GM13976 (cell line): Measurements from ENCODE around the gene GINS3.
A peak's percentile ranks its signal among the peaks of the same experiment; 100 is the strongest.

Experiments
- DNase-seq: peaks from one replicate; pipeline ENCODE4 v3.0.0; 2012; ENCODE audit warnings: low spot score
- CTCF ChIP-seq: IDR thresholded peaks from 2 replicates; pipeline ENCODE4 v1.5.1; 2012; ENCODE audit warnings: borderline replicate concordance, mild to moderate bottlenecking; ENCODE audit not compliant: insufficient read depth; ENCODE audit errors: extremely low read depth, missing control alignments, control extremely low read depth
- in situ Hi-C: fragments of 300-500 bp; cut with MboI; formaldehyde crosslinking; loops from one replicate; pipeline ENCODE4 v1.12.0; 2022; ENCODE audit warnings: low sequenced_read_pairs, mixed read lengths, inconsistent platforms; ENCODE audit not compliant: unreplicated experiment

The GINS3 gene

GRCh38 chr16:58421529-58421928 is 29.3 kb downstream of the GINS3 start:
- TF ChIP-seq CTCF, result no peak
- no peak for DNase-seq
- in situ Hi-C loops, result no loop called here

GRCh38 chr16:58422809-58423208 is 30.5 kb downstream of the GINS3 start:
- TF ChIP-seq CTCF, result no peak
- in situ Hi-C loops, result no loop called here
- no peak for DNase-seq

GRCh38 chr16:58425245-58425644 is 33.0 kb downstream of the GINS3 start:
- in situ Hi-C loops, result no loop called here
- no peak for DNase-seq
- no peak for TF ChIP-seq CTCF

- in situ Hi-C loops, result no loop called here
- peak; percentile 38 for DNase-seq
- no peak for TF ChIP-seq CTCF
Observed at GRCh38 chr16:58425756-58426494, 33.7 kb downstream of the GINS3 start.

GRCh38 chr16:58426966-58427365 is 34.7 kb downstream of the GINS3 start:
- TF ChIP-seq CTCF, result no peak
- in situ Hi-C loops, result no loop called here
- DNase-seq, result no peak

- no peak for TF ChIP-seq CTCF
- DNase-seq, result no peak
- in situ Hi-C loops, result no loop called here
Observed at GRCh38 chr16:58428621-58429542, 36.6 kb downstream of the GINS3 start.
